Stomach (tissue), 9 donors: Measurements from ENCODE around the gene ADSS1. TPM values are rescaled to one million over a fixed set of nuclear protein-coding genes. Genes with fewer than 3 reads are reported as not detected.

Experiments
- DNase-seq, 2 donors: peaks; one replicate each; pipeline versions ENCODE4 v3.0.0 to v3.0.0-alpha.2; 2013 to 2019
- H3K27ac ChIP-seq, 5 donors: fragments of 200-600 bp in 4 of 5; sonication (generic) in 4 of 5; one replicate each; pipeline ENCODE4 v1.5.1; 2013 to 2019; ENCODE audit warnings: mild to moderate bottlenecking in 1 of 5, moderate library complexity in 1 of 5
- H3K27me3 ChIP-seq, 3 donors: fragments of 200-600 bp; sonication (generic); one replicate each; pipeline ENCODE4 v1.5.1; 2017 to 2019; ENCODE audit warnings: mixed run types in 1 of 3
- H3K36me3 ChIP-seq, 4 donors: fragments of 200-600 bp; sonication (generic); 1 replicate in 3 of 4; 2 replicates in 1 of 4; pipeline ENCODE4 v1.5.1; 2016 to 2019
- H3K4me1 ChIP-seq, 4 donors: fragments of 200-600 bp; sonication (generic); one replicate each; pipeline ENCODE4 v1.5.1; 2016 to 2019
- H3K4me3 ChIP-seq, 4 donors: fragments of 200-600 bp; sonication (generic) in 3 of 4; one replicate each; pipeline ENCODE4 v1.5.1; 2016 to 2019; ENCODE audit warnings: mild to moderate bottlenecking in 1 of 4
- H3K9me3 ChIP-seq, 4 donors: fragments of 200-600 bp; sonication (generic); one replicate each; pipeline ENCODE4 v1.5.1; 2016 to 2019
- EP300 ChIP-seq: sonication (generic); formaldehyde crosslinking; IDR thresholded peaks from one replicate; pipeline ENCODE4 v1.6.1; 2017; ENCODE audit warnings: antibody characterized with exemption
- POLR2A ChIP-seq, 4 donors: fragments of 450-650 bp; IDR thresholded peaks; one replicate each; pipeline ENCODE4 v1.6.1; 2016; ENCODE audit warnings: antibody characterized with exemption in 4 of 4, control low read depth in 2 of 4, mild to moderate bottlenecking in 1 of 4, moderate library complexity in 1 of 4
- POLR2AphosphoS5 ChIP-seq, 3 donors: sonication (generic); formaldehyde crosslinking; IDR thresholded peaks; one replicate each; pipeline ENCODE4 v1.6.1; 2016; ENCODE audit warnings: antibody characterized with exemption in 3 of 3
- WGBS, 5 donors: extraction: QIAGEN DNeasy Blood & Tissue Kit in 3 of 5; methylation state at CpG; one replicate each; pipeline versions ENCODE4 v1.1.5 to v1.1.7; 2013 to 2018; 5-methylcytosine and 5-hydroxymethylcytosine counted together
- intact Hi-C: fragments of 100-400 bp; cut with DNase I; formaldehyde crosslinking; loops from one replicate; pipeline ENCODE4 v1.15.1; 2023; ENCODE audit warnings: low total_unique reads
- polyA plus RNA-seq, 3 donors: library from polyadenylated mRNA; stranded (reverse); fragments of 200-250 nt; gene quantifications; one replicate each; pipeline ENCODE4 v1.2.3, GENCODE V29; 2013
- total RNA-seq, 5 donors: library from RNA; depleted of rRNA; stranded (reverse); fragments of >200 nt; gene quantifications; one replicate each; pipeline versions ENCODE4 v1.1.0 to v1.2.3, GENCODE V29; 2014 to 2016
- TF ChIP-seq, protein P1 (sequence below), 7 experiments: fragments of 450-650 bp in 4 of 7; fragments of 200-600 bp in 3 of 7; sonication (generic) in 3 of 7; IDR thresholded peaks; one replicate each; pipeline ENCODE4 v1.5.1; 2016 to 2019; ENCODE audit warnings: antibody characterized with exemption in 7 of 7, control low read depth in 2 of 7, mild to moderate bottlenecking in 1 of 7
- donor health status: healthy with polysubstance abuse.
- donor health status: Bipolar disorder and iron deficiency.
- donor health status: healthy.

The ADSS1 gene
- total and polyA plus RNA-seq, 8 donors = 7.0 to 59.4 (median 12.3) TPM; not detected in 1

- no peak overlapping the region for H3K4me3 ChIP-seq
- no peaks in the 10 kb centered on the region for H3K27me3 ChIP-seq
- TF ChIP-seq POLR2A (IDR thresholded peaks at IDR 0.05) (no peak), EP300 (no peak), POLR2AphosphoS5 (IDR thresholded peaks at IDR 0.05) (no peak)
- TF ChIP-seq, protein P1, sequence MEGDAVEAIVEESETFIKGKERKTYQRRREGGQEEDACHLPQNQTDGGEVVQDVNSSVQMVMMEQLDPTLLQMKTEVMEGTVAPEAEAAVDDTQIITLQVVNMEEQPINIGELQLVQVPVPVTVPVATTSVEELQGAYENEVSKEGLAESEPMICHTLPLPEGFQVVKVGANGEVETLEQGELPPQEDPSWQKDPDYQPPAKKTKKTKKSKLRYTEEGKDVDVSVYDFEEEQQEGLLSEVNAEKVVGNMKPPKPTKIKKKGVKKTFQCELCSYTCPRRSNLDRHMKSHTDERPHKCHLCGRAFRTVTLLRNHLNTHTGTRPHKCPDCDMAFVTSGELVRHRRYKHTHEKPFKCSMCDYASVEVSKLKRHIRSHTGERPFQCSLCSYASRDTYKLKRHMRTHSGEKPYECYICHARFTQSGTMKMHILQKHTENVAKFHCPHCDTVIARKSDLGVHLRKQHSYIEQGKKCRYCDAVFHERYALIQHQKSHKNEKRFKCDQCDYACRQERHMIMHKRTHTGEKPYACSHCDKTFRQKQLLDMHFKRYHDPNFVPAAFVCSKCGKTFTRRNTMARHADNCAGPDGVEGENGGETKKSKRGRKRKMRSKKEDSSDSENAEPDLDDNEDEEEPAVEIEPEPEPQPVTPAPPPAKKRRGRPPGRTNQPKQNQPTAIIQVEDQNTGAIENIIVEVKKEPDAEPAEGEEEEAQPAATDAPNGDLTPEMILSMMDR (IDR thresholded peaks at IDR 0.05) = no peak
- intact Hi-C loops = no loop called here
- 84 to 92% (median 84%) methylated on average over 10 of the region's 10 CpGs for WGBS, 5 donors
- no peak for DNase-seq
- no peak overlapping the region for H3K27ac ChIP-seq
- peaks cover 25 to 38% (median 31%) of the 10 kb centered on the region in 4 donors for H3K4me1 ChIP-seq
- H3K9me3 ChIP-seq = no peaks in the 10 kb centered on the region
- peaks cover 42 to 72% (median 70%) of the 10 kb centered on the region in 4 donors for H3K36me3 ChIP-seq
Measured at GRCh38 chr14:104757238-104757585, 33.2 kb downstream of the ADSS1 start.

GRCh38 chr14:104757681-104758392 lies 33.8 kb downstream of the ADSS1 start:
- no peak overlapping the region for H3K4me3 ChIP-seq
- no peak for DNase-seq
- H3K9me3 ChIP-seq = no peaks in the 10 kb centered on the region
- TF ChIP-seq POLR2AphosphoS5 (IDR thresholded peaks at IDR 0.05) = no peak
- TF ChIP-seq, protein P1 (IDR thresholded peaks at IDR 0.05) = no peak
- no peak for TF ChIP-seq POLR2A (IDR thresholded peaks at IDR 0.05)
- no peak for TF ChIP-seq EP300
- H3K4me1 ChIP-seq = peaks cover 24 to 36% (median 29%) of the 10 kb centered on the region in 4 donors
- H3K36me3 ChIP-seq = peaks cover 42 to 75% (median 72%) of the 10 kb centered on the region in 4 donors
- intact Hi-C loops = no loop called here
- no peaks in the 10 kb centered on the region for H3K27me3 ChIP-seq
- WGBS, 5 donors = 92 to 95% (median 93%) methylated on average over 14 to 19 of the region's 19 CpGs
- no peak overlapping the region for H3K27ac ChIP-seq

DNA sequence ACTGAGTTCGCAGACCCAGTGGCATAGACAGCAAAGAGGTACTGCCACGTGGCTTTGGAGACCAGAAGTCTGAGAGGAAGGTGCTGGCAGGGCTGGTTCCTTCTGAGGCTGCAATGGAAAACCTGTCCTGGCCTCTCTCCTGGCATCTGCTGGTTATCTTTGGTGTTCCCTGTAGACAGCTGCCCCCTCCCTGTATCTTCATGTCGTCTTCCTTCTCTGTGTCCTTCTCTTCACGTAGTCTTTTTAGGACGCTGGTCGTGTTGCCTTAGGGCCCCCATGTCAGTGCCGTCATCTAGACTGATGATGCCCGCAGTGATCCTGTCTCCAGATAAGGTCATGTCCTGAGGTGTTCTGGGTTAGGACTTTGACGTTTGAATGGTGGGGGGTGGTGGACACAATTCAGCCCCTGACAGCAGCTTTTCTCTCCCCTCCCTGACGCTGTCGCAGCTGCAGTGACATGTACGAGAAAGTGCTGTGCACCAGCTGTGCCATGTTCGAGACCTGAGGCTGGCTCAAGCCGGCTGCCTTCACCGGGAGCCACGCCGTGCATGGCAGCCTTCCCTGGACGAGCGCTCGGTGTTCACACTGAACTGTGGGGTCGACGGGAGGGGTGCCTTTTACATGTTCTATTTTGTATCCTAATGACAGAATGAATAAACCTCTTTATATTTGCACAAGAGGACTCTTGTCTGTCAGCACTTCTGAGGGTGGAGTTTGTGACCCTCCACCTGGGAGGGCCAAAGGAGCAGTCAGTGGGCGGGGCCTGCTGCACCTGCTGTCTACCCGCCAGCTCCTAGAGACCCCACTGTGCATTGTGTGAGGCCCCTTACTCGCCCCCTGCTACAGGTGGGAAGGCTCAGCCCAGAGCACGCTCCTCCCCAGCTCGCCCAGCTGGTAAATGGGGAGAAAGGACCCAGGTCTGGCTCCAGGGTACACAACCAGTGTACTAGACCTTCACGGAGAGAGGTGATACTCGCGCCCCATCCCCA lies 35.2 kb downstream of the ADSS1 start:
- Histone ChIP-seq H3K4me1 (peaks cover 17 to 27% (median 20%) of the 10 kb centered on the region in 4 donors), H3K36me3 (peaks cover 42 to 75% (median 72%) of the 10 kb centered on the region in 4 donors), H3K4me3 (no peak overlapping the region), H3K27me3 (no peaks in the 10 kb centered on the region), H3K27ac (no peak overlapping the region), H3K9me3 (no peaks in the 10 kb centered on the region)
- DNase-seq = no peak
- TF ChIP-seq, protein P1 (IDR thresholded peaks at IDR 0.05) = no peak
- TF ChIP-seq POLR2AphosphoS5 (IDR thresholded peaks at IDR 0.05) = no peak
- TF ChIP-seq EP300 = no peak
- no peak for TF ChIP-seq POLR2A (IDR thresholded peaks at IDR 0.05)
- intact Hi-C loops = no loop called here
- WGBS, 5 donors = 83 to 89% (median 86%) methylated on average over 29 to 30 of the region's 30 CpGs

- H3K4me1 ChIP-seq = peaks cover 9 to 15% (median 10%) of the 10 kb centered on the region in 4 donors
- H3K27me3 ChIP-seq = no peaks in the 10 kb centered on the region
- H3K9me3 ChIP-seq = no peaks in the 10 kb centered on the region
- intact Hi-C loops = no loop called here
- DNase-seq = no peak
- H3K4me3 ChIP-seq = no peak overlapping the region
- no peak overlapping the region for H3K27ac ChIP-seq
- 83 to 89% (median 84%) methylated on average over 3 of the region's 3 CpGs for WGBS, 5 donors
- H3K36me3 ChIP-seq = peaks cover 2 to 33% (median 29%) of the 10 kb centered on the region in 4 donors
- TF ChIP-seq POLR2AphosphoS5 (IDR thresholded peaks at IDR 0.05) (no peak), EP300 (no peak), POLR2A (IDR thresholded peaks at IDR 0.05) (no peak)
- TF ChIP-seq, protein P1 (IDR thresholded peaks at IDR 0.05) = no peak
Measured at GRCh38 chr14:104765517-104765916, 41.5 kb downstream of the ADSS1 start.
